SU-DHL-6 (cell line): ENCODE data around the gene TOMM40L.

ENCODE experiments used
- H2AFZ ChIP-seq: fragments of 200-600 bp; sonication (generic); 2 replicates; pipeline ENCODE4 v1.6.1; 2014; ENCODE audit warnings: low read depth, mild to moderate bottlenecking, moderate library complexity, mixed read lengths, antibody characterized with exemption, low read length; ENCODE audit not compliant: severe bottlenecking
- H3F3A ChIP-seq: fragments of 200-600 bp; shearing (Covaris generic); 2 replicates; pipeline ENCODE4 v1.6.0; 2016; ENCODE audit warnings: antibody characterized with exemption, mild to moderate bottlenecking; ENCODE audit not compliant: insufficient read depth
- H3K27ac ChIP-seq: fragments of 200-600 bp; sonication (generic); 2 replicates; pipeline ENCODE4 v1.5.1; 2016; ENCODE audit warnings: low read depth, mild to moderate bottlenecking, low read length, moderate library complexity, mixed read lengths
- H3K27me3 ChIP-seq: fragments of 200-600 bp; sonication (generic), shearing (Covaris generic); 2 replicates; pipeline ENCODE4 v1.6.0; 2014; ENCODE audit warnings: mild to moderate bottlenecking, low read length
- H3K36me3 ChIP-seq: fragments of 200-600 bp; sonication (generic); 2 replicates; pipeline ENCODE4 v1.6.1; 2014; ENCODE audit warnings: mild to moderate bottlenecking, low read length, mixed read lengths
- H3K4me2 ChIP-seq: fragments of 300-600, 200-600 bp; shearing (Covaris generic), sonication (generic); 2 replicates; pipeline ENCODE4 v1.6.0; 2014; ENCODE audit warnings: low read length, low read depth, mild to moderate bottlenecking; ENCODE audit not compliant: poor library complexity, severe bottlenecking
- H3K4me3 ChIP-seq: fragments of 200-600 bp; sonication (generic); 2 replicates; pipeline ENCODE4 v1.5.1; 2014; ENCODE audit warnings: antibody characterized with exemption, low read length, mild to moderate bottlenecking, mixed read lengths; ENCODE audit not compliant: insufficient read depth, poor library complexity, severe bottlenecking
- H3K79me2 ChIP-seq: fragments of 200-600 bp; sonication (generic); 2 replicates; pipeline ENCODE4 v1.6.1; 2014; ENCODE audit warnings: mild to moderate bottlenecking, low read length, moderate library complexity; ENCODE audit not compliant: insufficient read depth
- H3K9ac ChIP-seq: fragments of 200-600 bp; sonication (generic); 2 replicates; pipeline ENCODE4 v1.7.0; 2014; ENCODE audit warnings: mild to moderate bottlenecking, low read length
- H3K9me2 ChIP-seq: fragments of 200-600 bp; sonication (generic); replicated peaks from 2 replicates; pipeline ENCODE4 v1.6.1; 2014; ENCODE audit warnings: low read length; ENCODE audit not compliant: insufficient read depth
- H3K9me3 ChIP-seq: fragments of 200-600 bp; sonication (generic); 2 replicates; pipeline ENCODE4 v1.6.1; 2014; ENCODE audit warnings: low read length, mixed read lengths; ENCODE audit not compliant: insufficient read depth
- H4K20me1 ChIP-seq: fragments of 200-600 bp; sonication (generic); 2 replicates; pipeline ENCODE4 v1.6.1; 2014; ENCODE audit warnings: low read depth, mild to moderate bottlenecking, antibody characterized with exemption, low read length, moderate library complexity, mixed read lengths
- CTCF ChIP-seq: fragments of 200-600 bp; sonication (generic); IDR thresholded peaks from one replicate; pipeline ENCODE4 v1.5.1; 2017; ENCODE audit warnings: antibody characterized with exemption, mild to moderate bottlenecking, low read length, moderate library complexity; ENCODE audit not compliant: insufficient read depth, poor library complexity, severe bottlenecking
- EZH2phosphoT487 ChIP-seq: fragments of 200-600 bp; sonication (generic), shearing (Covaris generic); conservative IDR thresholded peaks from 2 replicates; pipeline ENCODE4 v1.6.1; 2018; ENCODE audit warnings: mild to moderate bottlenecking, antibody characterized with exemption, low read length, moderate library complexity, mixed read lengths

Gene TOMM40L

GRCh38 chr1:161274874-161275273, 49.0 kb downstream of the TOMM40L start:
- no peaks in the 10 kb centered on the region for H3K27me3 ChIP-seq
- no peak overlapping the region for H3K4me3 ChIP-seq
- no peaks in the 10 kb centered on the region for H3K9me3 ChIP-seq
- H3K9ac ChIP-seq = no peak overlapping the region
- H4K20me1 ChIP-seq = no peaks in the 10 kb centered on the region
- no peak overlapping the region for H3K4me2 ChIP-seq
- no peak overlapping the region for H3K27ac ChIP-seq
- no peaks in the 10 kb centered on the region for H3K36me3 ChIP-seq
- no peaks in the 10 kb centered on the region for H3F3A ChIP-seq
- TF ChIP-seq EZH2phosphoT487 = no peak
- TF ChIP-seq CTCF = no peak
- no peak overlapping the region for H2AFZ ChIP-seq
- H3K79me2 ChIP-seq = no peaks in the 10 kb centered on the region
- no peaks in the 10 kb centered on the region for H3K9me2 ChIP-seq
